Endothelial cell of umbilical vein (primary cell): ENCODE measurements around the gene TEAD3. TPM values are rescaled to one million over a fixed set of nuclear protein-coding genes. Genes with fewer than 3 reads are reported as not detected.

Experiments used
- BruUV-seq: library from RNA; stranded (reverse); fragments of 400-500 nt; replicated peaks from 2 replicates; lab custom pipeline; 2021; lab: Mats Ljungman, UMichigan
- CTCF ChIA-PET: fragments of 300-600, 350-600 bp; sonication (Branson Sonifier 250); formaldehyde crosslinking; loops from one replicate; lab custom pipeline; 2021; ENCODE audit warnings: antibody characterized with exemption, inconsistent platforms; lab: Charles Lee
- POLR2A ChIA-PET: fragments of 300-600, 350-600 bp; sonication (Branson Sonifier 250); formaldehyde crosslinking; loops from one replicate; lab custom pipeline; 2021; ENCODE audit warnings: antibody characterized with exemption, inconsistent platforms; lab: Charles Lee
- DNase-seq: peaks from one replicate; pipeline ENCODE4 v3.0.0-alpha.2; 2011; ENCODE audit warnings: low read depth, low spot score
- FAIRE-seq: peaks from 2 replicates; lab custom pipeline; 2011; peaks lifted over from hg19 to GRCh38; lab: Jason Lieb, UNC
- H2AFZ ChIP-seq: 2 replicates; pipeline ENCODE4 v1.6.0; 2012; ENCODE audit warnings: low read depth, low read length, control low read depth, inconsistent platforms
- H3K27ac ChIP-seq: 2 replicates; pipeline ENCODE4 v1.5.1; 2011; ENCODE audit warnings: low read depth, mild to moderate bottlenecking, control low read depth, low read length, moderate library complexity; ENCODE audit not compliant: insufficient read depth
- H3K27me3 ChIP-seq, 2 experiments: 2 replicates each; pipeline versions ENCODE4 v1.6.0 to v1.6.1; 2011; ENCODE audit warnings: low read length in 2 of 2, mixed read lengths in 1 of 2; ENCODE audit not compliant: control insufficient read depth in 2 of 2, insufficient read depth in 2 of 2
- H3K36me3 ChIP-seq, 2 experiments: 2 replicates in 1 of 2; 3 replicates in 1 of 2; pipeline ENCODE4 v1.5.1; 2011; ENCODE audit warnings: low read length in 2 of 2, mild to moderate bottlenecking in 1 of 2, moderate library complexity in 1 of 2; ENCODE audit not compliant: control insufficient read depth in 2 of 2, insufficient read depth in 2 of 2; ENCODE audit errors: extremely low read depth in 1 of 2
- H3K4me1 ChIP-seq: 3 replicates; pipeline ENCODE4 v1.5.1; 2011; ENCODE audit warnings: mild to moderate bottlenecking, low read length; ENCODE audit not compliant: control insufficient read depth, insufficient read depth; ENCODE audit errors: extremely low read depth
- H3K4me2 ChIP-seq: 2 replicates; pipeline ENCODE4 v1.6.1; 2011; ENCODE audit warnings: low read length, control low read depth, mixed read lengths; ENCODE audit not compliant: insufficient read depth
- H3K4me3 ChIP-seq, 3 experiments: fragments of 200-600 bp in 1 of 3; sonication (generic), shearing (Covaris generic) in 1 of 3; replicated peaks in 1 of 3; 2 replicates each; pipeline ENCODE4 v1.5.1; 2011 to 2016; ENCODE audit warnings: control low read depth in 3 of 3, low read length in 3 of 3, mild to moderate bottlenecking in 2 of 3, inconsistent platforms in 1 of 3, low read depth in 1 of 3, moderate library complexity in 1 of 3; ENCODE audit not compliant: insufficient read depth in 1 of 3
- H3K79me2 ChIP-seq: 2 replicates; pipeline ENCODE4 v1.6.0; 2012; ENCODE audit warnings: low read length, inconsistent platforms; ENCODE audit not compliant: control insufficient read depth, insufficient read depth
- H3K9ac ChIP-seq: replicated peaks from 2 replicates; pipeline ENCODE3; 2011; ENCODE audit warnings: low read length, control low read depth; ENCODE audit not compliant: insufficient read depth; ENCODE audit errors: extremely low read depth
- H3K9me1 ChIP-seq: replicated peaks from 3 replicates; pipeline ENCODE4 v1.6.0; 2011; ENCODE audit warnings: mild to moderate bottlenecking, low read length; ENCODE audit not compliant: control insufficient read depth, insufficient read depth; ENCODE audit errors: extremely low read depth
- H3K9me3 ChIP-seq: replicated peaks from 2 replicates; pipeline ENCODE4 v1.5.1; 2012; ENCODE audit warnings: low read length, inconsistent platforms; ENCODE audit not compliant: control insufficient read depth, insufficient read depth
- H4K20me1 ChIP-seq: replicated peaks from 2 replicates; pipeline ENCODE3; 2011; ENCODE audit warnings: mild to moderate bottlenecking, low read length; ENCODE audit not compliant: control insufficient read depth, insufficient read depth; ENCODE audit errors: extremely low read depth
- FOS ChIP-seq: IDR thresholded peaks from 2 replicates; pipeline ENCODE4 v1.6.1; 2011; ENCODE audit warnings: mild to moderate bottlenecking, low read length, moderate library complexity, borderline replicate concordance; ENCODE audit not compliant: insufficient read depth
- GATA2 ChIP-seq: IDR thresholded peaks from 2 replicates; pipeline ENCODE4 v1.7.0; 2011; ENCODE audit warnings: low read depth, mild to moderate bottlenecking, moderate library complexity, mixed read lengths, low read length; ENCODE audit not compliant: insufficient read length, insufficient read depth
- JUN ChIP-seq: IDR thresholded peaks from 2 replicates; pipeline ENCODE4 v1.6.1; 2011; ENCODE audit warnings: borderline replicate concordance, low read depth; ENCODE audit not compliant: insufficient read length, insufficient read depth
- POLR2A ChIP-seq: IDR thresholded peaks from 2 replicates; pipeline ENCODE4 v1.6.1; 2012; ENCODE audit warnings: low read depth, mild to moderate bottlenecking, control low read depth, low read length
- POLR2AphosphoS5 ChIP-seq: IDR thresholded peaks from 2 replicates; pipeline ENCODE4 v1.6.1; 2012; ENCODE audit warnings: low read depth, mild to moderate bottlenecking, control low read depth, low read length, moderate library complexity; ENCODE audit not compliant: insufficient read depth
- dilution Hi-C: fragments of 300-500 bp; cut with MboI; formaldehyde crosslinking; loops from one replicate; pipeline ENCODE4 v1.15.0; 2019; ENCODE audit warnings: low sequenced_read_pairs; ENCODE audit not compliant: extremely low pct_ligation_motif_present
- intact Hi-C: fragments of 100-400 bp; cut with micrococcal nuclease; formaldehyde crosslinking; loops from one replicate; pipeline ENCODE4 v1.10.0; 2022
- polyA plus RNA-seq, 4 experiments: library from polyadenylated mRNA; depleted of rRNA in 3 of 4; stranded (reverse) in 3 of 4; unstranded in 1 of 4; fragments of >200 nt; gene quantifications; 2 replicates each; pipeline versions ENCODE4 v1.2.1 to v1.2.3, GENCODE V29; 2011 to 2012; ENCODE audit warnings: missing spikeins in 1 of 4
- total RNA-seq: library from RNA; stranded (reverse); gene quantifications from 2 replicates; pipeline ENCODE4 v1.2.3, GENCODE V29; 2021
- TF ChIP-seq, protein P1 (sequence below), 2 donors: IDR thresholded peaks; 1 replicate in 1 of 2; 2 replicates in 1 of 2; pipeline ENCODE4 v1.5.1; 2011; ENCODE audit warnings: low read length in 2 of 2, mild to moderate bottlenecking in 2 of 2, moderate library complexity in 2 of 2, control low read depth in 1 of 2, inconsistent platforms in 1 of 2, low read depth in 1 of 2; ENCODE audit not compliant: insufficient read depth in 1 of 2; ENCODE audit errors: extremely low read depth in 1 of 2

Gene TEAD3
- total and polyA plus RNA-seq, 2 donors (not counting 3 experiments of a cell fraction or from before 2014, with no cell fraction given): 1.1 to 1.6 TPM

DNA sequence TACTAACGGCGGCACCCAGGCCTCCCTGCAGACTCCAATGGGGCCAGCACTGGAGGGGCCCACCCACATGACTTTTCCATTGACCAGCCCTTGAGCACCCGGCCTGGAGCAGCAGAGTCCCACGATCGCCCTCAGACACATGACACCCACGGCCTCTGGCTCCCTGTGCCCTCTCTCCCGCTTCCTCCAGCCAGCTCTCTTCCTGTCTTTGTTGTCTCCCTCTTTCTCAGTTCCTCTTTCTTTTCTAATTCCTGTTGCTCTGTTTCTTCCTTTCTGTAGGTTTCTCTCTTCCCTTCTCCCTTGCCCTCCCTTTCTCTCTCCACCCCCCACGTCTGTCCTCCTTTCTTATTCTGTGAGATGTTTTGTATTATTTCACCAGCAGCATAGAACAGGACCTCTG, 70.8 kb downstream of the TEAD3 start:
- Histone ChIP-seq H3K9me1 (no peaks in the 10 kb centered on the region), H4K20me1 (no peaks in the 10 kb centered on the region), H3K4me2 (no peak overlapping the region), H3K79me2 (no peaks in the 10 kb centered on the region), H3K27ac (peak overlapping the region; percentile 98), H2AFZ (no peak overlapping the region), H3K27me3 (no peaks in the 10 kb centered on the region), H3K9me3 (peaks cover 2% of the 10 kb centered on the region), H3K9ac (peak overlapping the region; percentile 41), H3K4me1 (peaks cover 48% of the 10 kb centered on the region), H3K4me3 (no peak overlapping the region), H3K36me3 (peaks cover 0 to 7% of the 10 kb centered on the region in 2 experiments)
- BruUV-seq: no TSS peak
- intact Hi-C loops (loop anchor here (5.0 kb wide), 1 partner anchor 241 kb away; no protein-coding TSS in a partner anchor), dilution Hi-C loops (no loop called here)
- FAIRE-seq (peak; percentile 83), DNase-seq (peak; percentile 56)
- TF ChIP-seq POLR2A (peak; percentile 45), GATA2 (no peak), POLR2AphosphoS5 (peak; percentile 36)
- TF ChIP-seq, protein P1, sequence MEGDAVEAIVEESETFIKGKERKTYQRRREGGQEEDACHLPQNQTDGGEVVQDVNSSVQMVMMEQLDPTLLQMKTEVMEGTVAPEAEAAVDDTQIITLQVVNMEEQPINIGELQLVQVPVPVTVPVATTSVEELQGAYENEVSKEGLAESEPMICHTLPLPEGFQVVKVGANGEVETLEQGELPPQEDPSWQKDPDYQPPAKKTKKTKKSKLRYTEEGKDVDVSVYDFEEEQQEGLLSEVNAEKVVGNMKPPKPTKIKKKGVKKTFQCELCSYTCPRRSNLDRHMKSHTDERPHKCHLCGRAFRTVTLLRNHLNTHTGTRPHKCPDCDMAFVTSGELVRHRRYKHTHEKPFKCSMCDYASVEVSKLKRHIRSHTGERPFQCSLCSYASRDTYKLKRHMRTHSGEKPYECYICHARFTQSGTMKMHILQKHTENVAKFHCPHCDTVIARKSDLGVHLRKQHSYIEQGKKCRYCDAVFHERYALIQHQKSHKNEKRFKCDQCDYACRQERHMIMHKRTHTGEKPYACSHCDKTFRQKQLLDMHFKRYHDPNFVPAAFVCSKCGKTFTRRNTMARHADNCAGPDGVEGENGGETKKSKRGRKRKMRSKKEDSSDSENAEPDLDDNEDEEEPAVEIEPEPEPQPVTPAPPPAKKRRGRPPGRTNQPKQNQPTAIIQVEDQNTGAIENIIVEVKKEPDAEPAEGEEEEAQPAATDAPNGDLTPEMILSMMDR (IDR thresholded peaks at IDR 0.05; ENCODE audit: extremely low read depth in 1 of 2, insufficient read depth in 1 of 2, low read depth in 1 of 2, low read length in 2 of 2): no peak
- POLR2A ChIA-PET: interaction anchor here (1.4 kb wide), 1 partner anchor 84 kb away, joined by 5 read pairs; the partner anchor contains the start of gene PPARD
- CTCF ChIA-PET: interaction anchor here (1.1 to 12.7 kb wide), 2 partner anchors 21 to 55 kb away, joined by 3 to 228 read pairs; no protein-coding TSS in a partner anchor

DNA sequence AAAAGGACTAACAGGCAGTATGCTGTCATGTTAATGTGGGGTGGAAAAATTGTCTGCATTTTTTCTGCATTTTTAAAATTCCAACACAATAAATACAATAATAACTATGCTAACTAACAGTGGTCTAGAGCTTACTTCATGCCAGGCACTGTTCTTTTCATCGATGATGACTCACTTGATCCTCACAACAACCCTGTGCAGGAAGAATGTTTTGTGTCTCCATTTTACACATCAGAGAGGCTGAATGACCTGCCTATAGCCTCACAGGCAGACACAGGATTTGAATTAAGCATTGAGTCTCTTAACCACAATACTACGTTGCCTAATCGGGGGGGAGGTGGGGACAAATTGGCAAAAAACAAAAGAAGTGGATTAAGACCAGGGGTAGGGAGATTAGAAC, 71.6 kb downstream of the TEAD3 start:
- Histone ChIP-seq H3K4me1 (peaks cover 48% of the 10 kb centered on the region), H3K9me3 (peaks cover 2% of the 10 kb centered on the region), H3K79me2 (no peaks in the 10 kb centered on the region), H3K27ac (peak overlapping the region; percentile 98), H3K4me2 (peak overlapping the region; percentile 45), H3K4me3 (no peak overlapping the region), H4K20me1 (no peaks in the 10 kb centered on the region), H3K27me3 (no peaks in the 10 kb centered on the region), H3K9me1 (no peaks in the 10 kb centered on the region), H3K36me3 (peaks cover 0 to 7% of the 10 kb centered on the region in 2 experiments), H3K9ac (peak overlapping the region; percentile 41), H2AFZ (no peak overlapping the region)
- intact Hi-C loops: loop anchor here (1.0 to 5.0 kb wide), 4 partner anchors 24 to 242 kb away; no protein-coding TSS in a partner anchor
- POLR2A ChIA-PET: interaction anchor here (1.4 kb wide), 1 partner anchor 83 kb away, joined by 5 read pairs; the partner anchor contains the start of gene PPARD
- no TSS peak for BruUV-seq
- FAIRE-seq (peak; percentile 99), DNase-seq (peak; percentile 92)
- CTCF ChIA-PET: interaction anchor here (1.0 to 12.7 kb wide), 6 partner anchors 10 to 83 kb away, joined by 3 to 228 read pairs (median 4); partner anchors contain the start of gene PPARD
- TF ChIP-seq POLR2AphosphoS5: peak; percentile 44
- peak; percentile 93 for TF ChIP-seq FOS
- TF ChIP-seq JUN: peak; percentile 89
- TF ChIP-seq POLR2A: no peak
- dilution Hi-C loops: no loop called here
